Vagina (tissue), 2 donors: ENCODE results near the gene SH2D3C.

Experiments
- POLR2A ChIP-seq, 2 donors: fragments of 450-650 bp; IDR thresholded peaks; one replicate each; pipeline ENCODE4 v1.6.1; 2017; ENCODE audit warnings: antibody characterized with exemption in 2 of 2, mild to moderate bottlenecking in 2 of 2, moderate library complexity in 2 of 2
- TF ChIP-seq, protein P1 (sequence below), 3 experiments: fragments of 450-650 bp in 2 of 3; fragments of 200-600 bp in 1 of 3; sonication (generic) in 1 of 3; IDR thresholded peaks; one replicate each; pipeline ENCODE4 v1.5.1; 2017 to 2019; ENCODE audit warnings: antibody characterized with exemption in 3 of 3, mild to moderate bottlenecking in 2 of 3, moderate library complexity in 2 of 3

DNA sequence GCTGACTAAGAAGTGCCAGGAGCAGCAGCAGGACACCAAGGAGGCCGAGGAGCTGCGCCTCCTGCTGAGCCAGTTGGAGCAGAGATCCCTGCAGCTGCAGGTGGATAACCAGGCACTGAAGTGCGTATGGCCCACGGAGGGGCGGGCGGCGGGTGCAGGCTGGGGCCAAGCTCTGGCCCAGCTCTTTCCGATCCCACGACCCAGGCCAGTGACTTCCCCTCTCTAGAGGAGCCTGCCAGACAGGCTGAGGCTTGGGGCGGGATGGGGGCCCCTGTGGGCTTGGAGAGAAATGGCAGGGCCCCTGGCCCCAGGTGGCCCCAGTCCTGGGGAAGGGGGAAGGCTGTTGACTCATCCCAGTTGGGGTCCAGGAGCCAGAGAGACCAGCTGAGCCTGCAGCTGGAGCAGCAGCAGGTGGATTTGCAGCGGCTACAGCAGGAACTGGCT, 66.6 kb downstream of the SH2D3C start:
- TF ChIP-seq, protein P1, sequence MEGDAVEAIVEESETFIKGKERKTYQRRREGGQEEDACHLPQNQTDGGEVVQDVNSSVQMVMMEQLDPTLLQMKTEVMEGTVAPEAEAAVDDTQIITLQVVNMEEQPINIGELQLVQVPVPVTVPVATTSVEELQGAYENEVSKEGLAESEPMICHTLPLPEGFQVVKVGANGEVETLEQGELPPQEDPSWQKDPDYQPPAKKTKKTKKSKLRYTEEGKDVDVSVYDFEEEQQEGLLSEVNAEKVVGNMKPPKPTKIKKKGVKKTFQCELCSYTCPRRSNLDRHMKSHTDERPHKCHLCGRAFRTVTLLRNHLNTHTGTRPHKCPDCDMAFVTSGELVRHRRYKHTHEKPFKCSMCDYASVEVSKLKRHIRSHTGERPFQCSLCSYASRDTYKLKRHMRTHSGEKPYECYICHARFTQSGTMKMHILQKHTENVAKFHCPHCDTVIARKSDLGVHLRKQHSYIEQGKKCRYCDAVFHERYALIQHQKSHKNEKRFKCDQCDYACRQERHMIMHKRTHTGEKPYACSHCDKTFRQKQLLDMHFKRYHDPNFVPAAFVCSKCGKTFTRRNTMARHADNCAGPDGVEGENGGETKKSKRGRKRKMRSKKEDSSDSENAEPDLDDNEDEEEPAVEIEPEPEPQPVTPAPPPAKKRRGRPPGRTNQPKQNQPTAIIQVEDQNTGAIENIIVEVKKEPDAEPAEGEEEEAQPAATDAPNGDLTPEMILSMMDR (IDR thresholded peaks at IDR 0.05) = no peak
- no peak for TF ChIP-seq POLR2A (IDR thresholded peaks at IDR 0.05)
